DOHH2 (cell line): Measurements from ENCODE around the gene CTLA4.

ENCODE experiments used
- EZH2phosphoT487 ChIP-seq: fragments of 200-600 bp; sonication (generic); IDR thresholded peaks from 2 replicates; pipeline ENCODE4 v1.6.1; 2017; ENCODE audit warnings: borderline replicate concordance, mild to moderate bottlenecking, antibody characterized with exemption, low read length, moderate library complexity, mixed read lengths
- TF ChIP-seq, protein P1 (sequence below): fragments of 200-600 bp; sonication (generic); IDR thresholded peaks from one replicate; pipeline ENCODE4 v1.5.1; 2014; ENCODE audit warnings: antibody characterized with exemption, mild to moderate bottlenecking, low read depth, low read length; ENCODE audit not compliant: poor library complexity, severe bottlenecking

DNA sequence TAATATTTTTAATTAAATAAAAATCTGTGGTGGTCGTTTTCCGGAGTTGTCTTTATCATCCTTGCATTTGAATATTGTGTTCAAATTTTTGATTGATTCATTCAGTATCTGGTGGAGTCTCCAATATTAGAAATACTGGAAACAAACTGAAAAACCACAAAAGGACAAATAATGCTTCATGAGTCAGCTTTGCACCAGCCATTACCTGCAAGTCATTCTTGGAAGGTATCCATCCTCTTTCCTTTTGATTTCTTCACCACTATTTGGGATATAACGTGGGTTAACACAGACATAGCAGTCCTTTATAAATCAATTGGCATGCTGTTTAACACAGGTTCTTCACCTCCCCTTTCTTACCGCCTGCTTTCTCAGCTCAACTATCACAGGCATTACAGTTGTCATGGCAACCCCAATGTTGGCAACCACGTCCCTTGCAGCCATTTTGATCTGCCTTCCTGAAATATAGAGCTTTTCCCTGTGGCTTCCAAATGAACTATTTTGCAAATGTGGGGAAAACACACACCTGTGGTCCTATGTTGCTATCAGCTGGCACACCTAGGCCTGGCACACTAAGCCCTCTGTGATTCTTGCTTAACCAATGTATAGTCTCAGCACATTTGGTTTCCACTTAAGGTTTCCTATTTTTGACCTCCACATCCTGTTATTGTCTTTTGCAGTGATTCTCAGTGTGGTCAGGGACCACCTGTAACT is 6.5 kb downstream of the CTLA4 start:
- TF ChIP-seq, protein P1, sequence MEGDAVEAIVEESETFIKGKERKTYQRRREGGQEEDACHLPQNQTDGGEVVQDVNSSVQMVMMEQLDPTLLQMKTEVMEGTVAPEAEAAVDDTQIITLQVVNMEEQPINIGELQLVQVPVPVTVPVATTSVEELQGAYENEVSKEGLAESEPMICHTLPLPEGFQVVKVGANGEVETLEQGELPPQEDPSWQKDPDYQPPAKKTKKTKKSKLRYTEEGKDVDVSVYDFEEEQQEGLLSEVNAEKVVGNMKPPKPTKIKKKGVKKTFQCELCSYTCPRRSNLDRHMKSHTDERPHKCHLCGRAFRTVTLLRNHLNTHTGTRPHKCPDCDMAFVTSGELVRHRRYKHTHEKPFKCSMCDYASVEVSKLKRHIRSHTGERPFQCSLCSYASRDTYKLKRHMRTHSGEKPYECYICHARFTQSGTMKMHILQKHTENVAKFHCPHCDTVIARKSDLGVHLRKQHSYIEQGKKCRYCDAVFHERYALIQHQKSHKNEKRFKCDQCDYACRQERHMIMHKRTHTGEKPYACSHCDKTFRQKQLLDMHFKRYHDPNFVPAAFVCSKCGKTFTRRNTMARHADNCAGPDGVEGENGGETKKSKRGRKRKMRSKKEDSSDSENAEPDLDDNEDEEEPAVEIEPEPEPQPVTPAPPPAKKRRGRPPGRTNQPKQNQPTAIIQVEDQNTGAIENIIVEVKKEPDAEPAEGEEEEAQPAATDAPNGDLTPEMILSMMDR, result no peak
- no peak for TF ChIP-seq EZH2phosphoT487
